HG03135 (cell line): Measurements from ENCODE around the gene RAPGEF6.
"Not testable (repeated sequence)": the region's sequence is repeated elsewhere in the genome, so short reads cannot be mapped to it uniquely, and the experiment has no call there.

Experiments used
- ATAC-seq: cut with Tn5 transposase; IDR thresholded peaks from one replicate; pipeline ENCODE4 v1.9.1; 2021; ENCODE audit warnings: mild to moderate bottlenecking, moderate library complexity; ENCODE audit not compliant: unreplicated experiment

RAPGEF6 gene

DNA sequence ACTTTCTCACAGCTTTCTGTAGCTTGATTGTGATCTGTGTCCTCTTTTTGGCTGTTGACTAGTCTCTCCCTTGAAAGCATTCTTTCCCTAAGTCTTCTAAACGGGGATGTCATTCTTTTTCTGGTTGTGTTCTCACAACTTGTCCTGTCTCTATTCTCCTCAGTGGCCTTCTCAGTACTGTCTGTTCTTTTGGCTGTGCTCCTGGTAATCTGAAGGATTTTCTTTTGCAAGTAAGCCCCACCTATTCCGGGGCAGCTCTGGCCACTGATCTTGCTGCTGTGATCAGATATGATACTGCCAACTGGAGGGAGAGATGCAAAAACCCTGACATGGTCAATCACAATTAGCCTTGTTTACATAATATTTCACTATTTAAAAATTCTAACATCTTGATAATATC, 198.9 kb downstream of the RAPGEF6 start:
- no peak for ATAC-seq

DNA sequence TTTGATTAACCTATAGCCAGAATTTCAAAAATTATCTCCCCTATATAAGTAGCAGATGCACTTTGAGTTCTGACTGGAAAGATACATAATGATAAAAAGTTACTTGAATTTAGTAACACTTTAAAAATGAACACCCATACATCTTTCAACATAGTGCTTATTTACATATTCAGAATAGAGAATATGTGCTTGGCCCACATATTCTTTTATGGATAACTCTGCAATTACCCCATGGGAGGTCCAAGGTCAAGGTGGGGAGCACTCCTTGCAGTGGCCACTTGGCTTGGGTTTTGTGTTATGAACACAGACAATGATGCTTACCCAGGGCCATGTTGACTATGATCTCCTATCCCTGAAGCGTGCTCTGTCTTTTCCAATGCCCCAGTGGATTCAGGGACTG, 201.9 kb downstream of the RAPGEF6 start:
- no peak for ATAC-seq

DNA sequence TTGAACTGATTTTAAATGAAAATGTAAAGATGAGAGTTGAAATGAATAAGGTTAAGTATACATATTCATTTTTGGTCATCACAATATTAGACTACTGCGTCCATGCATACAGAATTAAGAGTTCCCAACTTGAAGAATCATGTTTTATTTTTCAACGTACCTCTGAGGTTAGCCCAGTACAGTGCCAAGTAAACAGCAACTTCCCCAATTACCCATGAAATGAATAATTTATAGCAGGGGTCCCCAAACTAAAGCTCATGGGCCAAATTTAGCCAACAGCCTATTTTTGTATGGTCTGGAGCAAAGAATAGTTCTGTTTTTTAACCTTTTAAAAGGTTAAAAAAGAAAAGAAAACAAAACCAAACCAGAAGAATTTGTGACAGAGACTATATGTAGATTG, 203.2 kb downstream of the RAPGEF6 start:
- no peak for ATAC-seq

DNA sequence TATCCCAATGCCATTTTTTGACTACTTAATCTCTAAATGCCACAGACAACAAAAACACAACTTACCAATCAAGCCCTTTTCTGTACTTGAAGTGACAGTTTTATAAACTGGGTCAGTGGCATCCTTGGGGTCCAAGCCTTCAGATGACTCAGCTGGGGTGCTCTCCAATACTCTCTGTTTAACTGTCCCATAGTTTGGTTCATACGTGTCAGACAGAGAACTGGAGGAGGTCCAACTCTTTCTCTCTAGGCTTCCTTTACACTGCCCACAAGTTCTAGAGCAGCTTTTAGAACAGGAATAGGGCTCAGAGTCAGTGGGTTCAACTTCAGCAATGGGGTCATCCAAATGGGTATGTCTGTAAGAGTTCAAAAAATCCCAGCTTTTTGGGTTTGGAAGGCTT, 204.2 kb downstream of the RAPGEF6 start:
- no peak for ATAC-seq

DNA sequence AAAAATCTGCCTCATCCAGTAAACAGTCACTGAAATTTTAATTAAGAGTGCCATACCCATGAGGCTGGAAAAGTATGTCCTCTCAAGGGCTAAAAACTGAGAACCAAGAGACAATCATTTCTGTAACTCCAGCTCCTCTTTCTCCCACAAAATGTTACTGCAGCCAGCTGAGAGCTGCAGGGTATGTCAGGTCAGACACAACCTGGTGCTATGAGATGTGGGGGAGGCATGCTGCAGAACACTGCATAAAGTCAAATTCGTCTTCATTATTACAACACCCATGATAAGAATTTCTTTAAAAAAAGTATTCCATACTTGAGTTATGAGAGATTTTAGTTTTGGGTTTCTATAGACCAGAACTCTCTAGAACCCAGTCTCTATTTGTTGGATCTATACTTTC, 209.0 kb downstream of the RAPGEF6 start:
- ATAC-seq = no peak

DNA sequence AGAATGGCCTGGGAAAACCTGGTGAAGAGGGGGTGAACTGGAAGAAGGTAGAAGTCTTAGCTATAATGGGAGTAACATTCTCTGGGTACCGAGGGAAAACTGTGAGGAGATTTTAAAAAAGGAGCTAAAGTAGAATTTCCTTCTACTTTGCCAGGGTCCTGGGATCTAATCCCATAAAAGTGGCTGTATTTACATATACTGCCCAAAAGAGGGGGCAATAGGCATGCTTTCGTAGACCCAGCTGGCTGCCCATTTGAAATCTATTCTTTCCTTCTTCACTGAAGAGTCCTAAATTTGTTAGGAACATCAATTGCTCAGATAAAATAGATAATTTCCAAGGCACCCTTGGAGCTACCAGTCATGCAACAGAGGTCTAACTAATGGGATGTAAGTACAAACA, 212.0 kb downstream of the RAPGEF6 start:
- ATAC-seq = no peak

DNA sequence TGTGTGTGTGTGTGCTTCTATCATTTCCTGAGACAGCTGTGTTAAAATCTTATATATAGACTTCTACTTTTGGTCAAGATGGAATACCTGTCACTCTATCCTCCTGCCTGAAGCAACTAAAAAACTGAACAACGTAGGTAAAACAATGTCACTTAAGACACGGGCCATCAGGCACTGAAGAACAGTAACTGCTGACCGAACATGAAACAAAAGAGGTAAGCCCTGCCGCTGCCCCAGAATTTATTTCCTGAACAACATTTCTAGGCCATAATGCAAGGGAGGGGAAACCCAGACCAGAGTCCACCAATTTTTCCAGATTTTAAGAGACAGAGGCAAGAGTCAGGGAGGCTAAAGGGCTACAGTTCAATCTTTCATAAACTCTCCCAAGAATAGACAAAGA, 215.2 kb downstream of the RAPGEF6 start:
- no peak for ATAC-seq

DNA sequence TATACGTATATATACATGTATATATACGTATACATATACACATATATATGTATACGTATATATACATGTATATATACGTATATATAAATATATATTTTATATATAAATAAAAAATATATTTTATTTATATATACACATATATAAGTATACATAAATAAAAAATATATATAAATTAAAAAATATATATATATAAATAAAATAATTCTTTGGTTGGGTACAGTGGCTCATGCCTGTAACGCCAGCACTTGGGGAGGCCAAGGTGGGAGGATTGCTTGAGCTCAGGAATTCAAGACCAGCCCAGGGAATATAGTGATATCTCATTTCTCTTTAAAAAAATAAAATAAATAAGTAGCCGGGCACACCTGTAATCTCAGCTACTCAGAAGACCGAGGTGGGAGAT, 216.2 kb downstream of the RAPGEF6 start:
- ATAC-seq = no peak

DNA sequence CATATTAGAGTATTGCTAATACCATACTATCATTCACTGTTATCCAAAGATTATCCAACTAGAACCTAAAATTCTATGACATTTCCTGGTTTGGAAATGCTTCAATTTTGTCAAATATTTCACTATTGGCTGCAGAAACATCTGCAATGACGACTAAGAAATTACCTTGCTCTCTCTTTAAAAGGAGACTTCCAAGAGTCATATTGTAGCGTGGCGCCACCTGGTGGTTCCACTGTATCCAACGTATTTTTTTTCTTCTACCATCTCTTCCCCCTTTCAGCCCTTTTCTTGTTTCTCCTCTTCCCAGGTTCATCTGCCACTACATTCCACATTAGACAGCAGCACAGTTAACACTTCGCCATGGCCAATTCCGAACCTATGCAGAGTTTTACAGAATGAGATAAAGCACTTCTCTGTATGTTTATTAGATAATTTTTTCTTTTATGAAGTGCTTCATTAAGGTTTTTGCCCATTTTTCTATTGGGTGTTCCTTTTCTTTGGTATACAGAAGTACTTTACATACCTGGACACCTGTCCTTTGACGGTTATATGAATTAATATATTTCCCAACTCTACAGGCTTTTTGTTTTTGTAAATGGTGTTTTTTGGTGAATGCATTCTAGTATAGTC, 217.7 kb downstream of the RAPGEF6 start:
- ATAC-seq = no peak

DNA sequence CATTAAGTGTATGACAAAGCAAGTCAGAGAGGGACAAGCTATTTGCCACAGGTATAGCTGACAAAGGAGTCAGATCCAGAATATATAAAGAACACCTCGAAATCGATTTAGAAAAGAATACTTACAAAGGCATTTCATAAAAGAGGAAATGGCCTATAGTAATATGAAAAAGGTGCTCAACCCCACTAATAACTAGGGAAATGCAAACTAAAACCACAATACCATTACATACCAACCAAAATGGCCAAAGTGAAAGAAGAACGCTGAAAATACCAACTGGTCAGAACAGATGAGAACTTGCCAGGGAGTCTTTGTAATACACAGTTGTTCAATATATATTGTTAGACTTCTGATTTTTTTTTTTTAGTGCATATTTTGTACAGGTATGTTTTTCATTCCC, 218.3 kb downstream of the RAPGEF6 start:
- ATAC-seq = peak; percentile 74

DNA sequence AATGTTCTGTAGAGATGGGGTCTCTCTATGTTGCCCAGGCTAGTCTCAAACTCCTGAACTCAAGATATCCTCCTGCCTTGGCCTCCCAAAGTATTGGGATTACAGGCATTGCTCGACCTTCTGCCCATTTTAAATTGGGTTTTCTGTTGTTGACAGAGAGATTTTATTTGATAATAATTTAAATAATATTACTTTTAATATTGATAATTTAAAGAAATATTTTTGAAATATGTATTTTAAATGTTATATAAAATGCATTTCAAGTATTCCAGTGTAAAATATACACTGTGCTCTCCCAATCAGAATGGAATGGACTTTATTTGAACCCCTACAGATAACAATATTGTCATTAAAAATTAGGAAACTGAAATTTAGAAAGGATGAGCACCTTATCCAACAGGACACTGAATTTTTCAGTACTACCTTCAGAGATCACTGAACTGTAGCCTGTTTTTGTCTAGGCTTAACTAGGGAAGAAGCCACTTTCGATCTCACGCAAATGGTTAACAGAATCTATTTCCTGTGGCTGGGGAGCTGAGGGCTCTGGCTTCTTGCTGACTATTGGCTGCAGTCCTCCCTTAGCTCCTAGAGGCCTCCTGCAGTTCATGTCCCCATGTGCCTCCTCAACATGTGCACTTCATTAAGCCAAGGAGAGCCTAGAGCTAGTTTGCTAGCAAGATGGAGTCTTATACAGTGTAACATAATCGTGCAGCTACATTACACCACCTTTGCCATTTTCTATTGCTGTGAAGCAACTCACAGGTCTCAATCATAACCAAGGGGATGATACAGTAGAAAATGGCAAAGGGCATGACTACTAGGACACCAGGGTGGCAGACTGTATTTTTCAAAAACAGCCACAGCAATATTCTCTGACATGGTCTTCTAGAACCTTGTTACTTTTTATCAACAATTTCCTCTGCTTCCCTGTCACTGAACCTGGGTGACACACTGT, 221.1 kb downstream of the RAPGEF6 start:
- ATAC-seq = peak; percentile 62

DNA sequence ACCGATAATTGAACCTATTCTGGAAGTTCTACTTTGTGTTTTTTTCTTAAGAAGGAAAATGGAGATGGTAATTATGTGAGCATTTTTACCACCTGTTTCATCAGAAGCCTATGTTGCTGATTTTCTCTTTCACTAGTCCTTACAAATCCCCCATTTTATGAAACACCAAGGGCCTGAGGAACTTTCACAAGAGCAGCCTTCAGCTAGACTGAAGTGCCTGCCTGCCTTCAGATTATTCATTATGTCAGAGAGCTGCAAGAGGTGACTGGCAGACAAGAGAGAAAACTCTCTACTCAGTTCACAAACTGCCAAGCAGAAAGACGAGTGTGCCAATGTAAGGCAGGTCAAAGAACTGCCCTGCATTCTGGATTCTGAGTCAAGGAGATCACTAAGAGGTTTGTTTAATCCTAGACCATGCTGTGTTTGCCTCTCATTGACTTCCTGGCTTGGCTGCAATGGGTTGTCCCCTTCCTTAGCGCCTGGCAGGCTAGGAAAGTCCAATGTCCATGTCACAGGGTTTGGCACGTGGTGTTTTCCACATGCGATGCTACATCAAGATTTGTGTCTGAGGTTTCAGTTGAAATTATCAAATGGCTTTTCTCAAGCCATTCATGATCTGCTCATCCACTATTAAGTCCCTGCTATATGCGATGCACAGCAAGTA, 227.9 kb downstream of the RAPGEF6 start:
- ATAC-seq = no peak

DNA sequence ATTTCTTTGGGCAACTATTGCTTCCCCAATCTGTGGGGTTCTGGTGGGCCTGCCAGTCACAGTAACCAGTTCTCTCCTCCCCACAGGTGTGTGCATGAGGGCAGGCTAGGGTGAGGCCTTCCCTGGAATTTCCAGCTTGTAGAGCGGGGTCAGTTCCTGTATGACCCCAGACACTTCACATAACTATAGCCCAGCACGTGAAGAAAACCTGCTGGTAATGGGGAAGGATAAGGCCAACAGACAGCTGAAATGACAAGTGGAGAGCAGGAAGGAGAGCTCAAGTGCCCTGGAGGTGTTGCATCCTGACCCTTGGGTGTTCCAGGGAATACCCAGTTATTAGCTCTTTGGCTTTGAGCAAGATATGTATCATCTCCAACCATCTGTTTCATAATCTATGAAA, 229.0 kb downstream of the RAPGEF6 start:
- ATAC-seq = no peak

DNA sequence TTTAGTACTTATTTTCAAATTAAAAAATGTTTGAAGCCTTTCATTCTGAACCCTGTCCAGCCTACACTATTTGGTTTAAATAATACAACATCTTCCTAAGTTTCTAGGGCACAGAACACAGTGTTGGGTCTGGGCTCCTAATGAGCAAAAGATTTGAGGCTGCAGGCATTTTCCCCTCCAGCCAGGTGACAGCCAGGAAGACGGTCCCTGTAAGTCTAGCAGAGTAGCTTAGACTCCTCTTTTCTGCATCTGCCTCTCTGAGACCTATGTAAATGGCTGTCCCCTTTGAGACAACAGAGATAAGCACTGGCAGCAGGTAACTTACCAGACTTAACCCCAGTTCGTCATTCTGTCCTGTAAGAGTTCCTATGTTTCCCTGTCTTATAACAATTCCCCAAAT, 229.4 kb downstream of the RAPGEF6 start:
- no peak for ATAC-seq

DNA sequence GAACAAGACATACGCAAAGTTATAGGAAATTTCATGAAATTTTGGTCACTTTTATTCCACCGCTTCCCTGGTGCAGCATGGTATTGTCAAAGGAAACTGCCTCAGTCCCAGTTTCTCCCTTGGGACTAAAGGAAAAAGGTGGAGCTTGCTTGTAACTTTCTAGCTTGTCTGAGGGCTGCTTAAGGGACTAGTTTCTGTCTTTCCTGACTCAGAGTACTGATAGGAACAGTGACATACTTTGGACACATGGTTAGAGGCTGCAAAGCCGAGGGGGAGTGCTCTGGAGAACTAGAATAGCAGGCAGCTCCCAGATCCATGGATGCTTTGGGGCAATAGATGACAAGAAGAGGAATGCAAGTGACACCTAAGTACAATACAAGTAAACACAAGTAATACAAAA, 234.4 kb downstream of the RAPGEF6 start:
- ATAC-seq = no peak

DNA sequence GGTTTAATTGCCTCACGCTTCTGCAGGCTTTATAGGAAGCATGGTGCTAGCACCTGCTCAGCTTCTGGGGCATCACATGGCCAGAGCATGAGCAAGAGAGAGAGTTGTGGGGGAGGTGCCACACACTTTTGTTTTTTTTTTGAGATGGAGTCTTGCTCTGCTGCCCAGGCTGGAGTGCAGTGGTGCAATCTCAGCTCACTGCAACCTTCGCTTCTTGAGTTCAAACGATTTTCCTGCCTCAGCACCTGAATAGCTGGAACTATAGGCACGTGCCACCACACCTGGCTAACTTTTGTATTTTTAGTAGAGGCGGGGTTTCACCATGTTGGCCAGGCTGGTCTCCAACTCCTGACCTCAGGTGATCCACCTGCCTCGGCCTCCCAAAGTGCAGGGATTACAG, 236.0 kb downstream of the RAPGEF6 start:
- ATAC-seq = not testable (repeated sequence)

DNA sequence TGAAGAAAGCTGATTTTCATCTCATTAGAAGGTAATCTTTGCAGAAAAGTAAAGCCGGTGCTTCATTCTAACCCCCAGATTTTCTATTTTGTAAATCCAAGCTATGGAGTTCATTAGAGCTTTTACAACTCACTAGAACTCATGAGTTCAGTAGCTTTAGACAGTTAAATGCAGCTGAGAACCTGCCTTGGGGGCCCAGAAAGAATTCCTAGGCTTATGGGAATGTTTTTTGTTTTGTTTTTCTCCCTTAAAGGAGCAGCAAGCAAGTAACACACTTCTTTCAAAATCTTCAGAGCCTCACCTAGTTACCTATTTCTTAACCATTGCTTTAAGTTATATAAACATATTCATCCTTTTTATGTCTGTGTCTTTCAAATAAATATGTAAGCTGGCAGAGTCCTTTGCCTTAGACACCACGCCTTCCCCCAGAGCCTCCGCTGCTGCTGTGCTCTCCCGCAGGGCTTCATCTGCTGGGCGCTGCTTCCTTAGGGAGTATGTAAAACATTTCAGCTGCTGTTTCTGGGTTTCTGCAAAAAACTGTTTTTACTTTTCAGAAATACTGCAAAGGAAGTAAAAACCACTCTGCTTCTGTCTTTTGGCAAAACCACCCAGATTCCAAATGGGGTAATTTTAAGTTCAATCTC, 238.3 kb downstream of the RAPGEF6 start:
- ATAC-seq = no peak

DNA sequence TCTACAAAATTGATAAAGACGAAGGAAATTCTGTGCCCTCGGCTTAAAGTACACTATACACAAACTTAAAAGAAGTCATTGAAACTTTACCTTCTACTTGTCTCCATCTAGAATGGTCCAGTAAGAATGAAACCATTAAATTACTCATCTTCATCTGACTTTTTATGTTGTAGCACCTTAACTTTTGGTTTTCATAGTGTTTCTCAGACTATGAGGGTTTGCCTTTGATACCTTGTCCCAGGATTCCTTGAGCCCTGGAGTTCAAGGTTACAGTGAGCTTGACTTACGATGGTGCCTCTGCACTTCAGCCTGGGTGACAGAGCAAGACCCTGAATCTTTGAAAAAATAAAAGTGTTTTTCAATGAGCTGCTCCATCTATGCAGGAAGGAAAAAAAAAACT, 239.0 kb downstream of the RAPGEF6 start:
- ATAC-seq = peak; percentile 82

DNA sequence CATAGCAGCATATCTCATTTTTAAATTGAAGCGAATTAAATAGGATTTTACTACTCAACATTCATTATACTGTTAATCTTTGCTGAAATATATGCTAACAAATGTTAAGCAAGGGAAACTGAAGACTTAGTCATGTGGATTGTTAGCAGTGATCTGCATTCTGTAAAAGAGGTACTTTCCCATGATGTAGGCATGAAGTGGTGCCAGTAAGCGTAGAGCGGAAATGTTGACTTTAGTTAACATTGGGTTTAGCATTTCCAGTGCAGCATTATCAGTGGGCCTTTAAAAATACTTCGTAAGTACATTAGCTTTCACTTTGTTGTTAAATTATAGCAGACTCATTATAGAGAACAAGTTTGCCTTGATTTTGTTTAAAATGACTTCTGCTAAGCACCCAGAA, 240.9 kb downstream of the RAPGEF6 start:
- peak; percentile 64 for ATAC-seq

DNA sequence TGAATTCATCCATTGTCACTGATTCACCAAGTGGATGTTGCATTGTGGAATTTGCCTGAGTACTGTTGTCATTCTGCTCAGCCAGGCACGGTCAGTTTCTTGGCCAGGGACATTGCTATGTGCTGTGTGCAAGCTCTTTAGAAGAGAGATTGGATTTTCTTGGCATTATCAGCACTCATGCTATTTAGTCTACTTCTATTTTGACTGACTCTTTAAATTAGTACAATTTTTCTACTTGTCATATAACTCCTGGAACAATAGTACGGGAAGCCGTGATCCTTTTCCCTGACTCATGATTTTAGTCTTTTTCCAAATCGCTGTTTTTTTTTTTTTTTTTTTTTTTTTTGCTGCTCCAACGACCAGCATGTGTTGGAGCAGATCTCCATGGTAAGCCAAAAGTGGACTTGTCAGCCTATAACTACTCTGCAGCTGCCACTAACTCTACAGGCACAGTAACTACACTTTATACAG, 241.5 kb downstream of the RAPGEF6 start:
- ATAC-seq = no peak

DNA sequence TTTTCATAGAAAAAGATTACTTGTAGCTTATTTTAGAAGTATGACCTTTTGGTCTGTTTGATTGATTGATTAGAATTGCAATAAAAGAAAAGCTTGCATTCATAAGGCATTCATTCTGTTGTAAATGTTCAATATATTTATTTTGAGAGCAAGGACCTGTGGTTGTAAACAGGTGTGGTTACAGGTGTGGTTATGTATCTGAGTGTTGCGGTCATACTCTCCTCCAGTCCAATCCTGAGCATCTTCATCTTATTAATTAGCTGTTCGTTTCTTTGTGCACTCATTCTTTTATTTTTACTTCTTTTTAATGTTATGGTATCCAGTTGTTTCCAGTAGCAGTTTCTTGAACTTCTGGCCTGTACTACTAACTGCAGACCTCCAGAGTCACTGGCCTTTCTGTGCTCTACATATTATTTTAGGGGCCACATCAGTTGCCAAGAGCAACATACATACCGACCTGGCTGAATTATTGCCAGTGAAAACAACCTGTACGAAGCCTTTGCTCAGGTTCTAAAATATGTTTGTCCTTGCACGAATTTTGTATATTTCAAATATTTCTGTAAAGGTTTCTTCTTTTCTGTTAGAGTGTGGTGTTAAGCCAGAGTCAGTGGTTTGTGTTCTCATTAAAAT, 242.4 kb downstream of the RAPGEF6 start:
- no peak for ATAC-seq
